ENCODE measurements around the gene RPL5.

RPL5 gene

GRCh38 chr1:92855236-92855635 is 23.4 kb downstream of the RPL5 start:
- DNase-seq (ENCODE audit: low read depth) = no peak

GRCh38 chr1:92857817-92858216 is 26.0 kb downstream of the RPL5 start:
- DNase-seq (ENCODE audit: low read depth) = no peak

- DNase-seq (ENCODE audit: low read depth) = peak; percentile 31
Observed at GRCh38 chr1:92858564-92859399, 26.9 kb downstream of the RPL5 start.

GRCh38 chr1:92859400-92860039 is 27.7 kb downstream of the RPL5 start:
- DNase-seq (ENCODE audit: low read depth) = no peak

- DNase-seq (ENCODE audit: low read depth) = no peak
Observed at GRCh38 chr1:92862605-92863004, 30.8 kb downstream of the RPL5 start.

- DNase-seq (ENCODE audit: low read depth) = no peak
Observed at GRCh38 chr1:92864131-92864530, 32.3 kb downstream of the RPL5 start.

- no peak for DNase-seq (ENCODE audit: low read depth)
Observed at GRCh38 chr1:92870591-92870990, 38.8 kb downstream of the RPL5 start.

GRCh38 chr1:92872719-92873118 is 40.9 kb downstream of the RPL5 start:
- no peak for DNase-seq (ENCODE audit: low read depth)

- no peak for DNase-seq (ENCODE audit: low read depth)
Observed at GRCh38 chr1:92874987-92875386, 43.1 kb downstream of the RPL5 start.

- DNase-seq (ENCODE audit: low read depth) = no peak
Observed at GRCh38 chr1:92876351-92876750, 44.5 kb downstream of the RPL5 start.

GRCh38 chr1:92877081-92877711 is 45.4 kb downstream of the RPL5 start:
- DNase-seq (ENCODE audit: low read depth) = no peak

- no peak for DNase-seq (ENCODE audit: low read depth)
Observed at GRCh38 chr1:92877792-92878191, 46.0 kb downstream of the RPL5 start.

- DNase-seq (ENCODE audit: low read depth) = no peak
Observed at GRCh38 chr1:92879316-92879968, 47.6 kb downstream of the RPL5 start.

- no peak for DNase-seq (ENCODE audit: low read depth)
Observed at GRCh38 chr1:92881391-92881790, 49.6 kb downstream of the RPL5 start.

- DNase-seq (ENCODE audit: low read depth) = peak; percentile 12
Observed at GRCh38 chr1:92882819-92883218, 51.0 kb downstream of the RPL5 start.

GRCh38 chr1:92883297-92883696 is 51.5 kb downstream of the RPL5 start:
- DNase-seq (ENCODE audit: low read depth) = no peak

GRCh38 chr1:92884195-92884594 is 52.4 kb downstream of the RPL5 start:
- no peak for DNase-seq (ENCODE audit: low read depth)

- no peak for DNase-seq (ENCODE audit: low read depth)
Observed at GRCh38 chr1:92886886-92887419, 55.1 kb downstream of the RPL5 start.

- no peak for DNase-seq (ENCODE audit: low read depth)
Observed at GRCh38 chr1:92887465-92887864, 55.6 kb downstream of the RPL5 start.
